ENCODE data around the gene SPATA17.

- TF ChIP-seq POLR2A (IDR thresholded peaks at IDR 0.05), result no peak
- TF ChIP-seq, protein P1, sequence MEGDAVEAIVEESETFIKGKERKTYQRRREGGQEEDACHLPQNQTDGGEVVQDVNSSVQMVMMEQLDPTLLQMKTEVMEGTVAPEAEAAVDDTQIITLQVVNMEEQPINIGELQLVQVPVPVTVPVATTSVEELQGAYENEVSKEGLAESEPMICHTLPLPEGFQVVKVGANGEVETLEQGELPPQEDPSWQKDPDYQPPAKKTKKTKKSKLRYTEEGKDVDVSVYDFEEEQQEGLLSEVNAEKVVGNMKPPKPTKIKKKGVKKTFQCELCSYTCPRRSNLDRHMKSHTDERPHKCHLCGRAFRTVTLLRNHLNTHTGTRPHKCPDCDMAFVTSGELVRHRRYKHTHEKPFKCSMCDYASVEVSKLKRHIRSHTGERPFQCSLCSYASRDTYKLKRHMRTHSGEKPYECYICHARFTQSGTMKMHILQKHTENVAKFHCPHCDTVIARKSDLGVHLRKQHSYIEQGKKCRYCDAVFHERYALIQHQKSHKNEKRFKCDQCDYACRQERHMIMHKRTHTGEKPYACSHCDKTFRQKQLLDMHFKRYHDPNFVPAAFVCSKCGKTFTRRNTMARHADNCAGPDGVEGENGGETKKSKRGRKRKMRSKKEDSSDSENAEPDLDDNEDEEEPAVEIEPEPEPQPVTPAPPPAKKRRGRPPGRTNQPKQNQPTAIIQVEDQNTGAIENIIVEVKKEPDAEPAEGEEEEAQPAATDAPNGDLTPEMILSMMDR (IDR thresholded peaks at IDR 0.05), result no peak
These were observed 288.7 kb downstream of the SPATA17 start for GRCh38 chr1:217919683-217920388.

Measured in adrenal gland (tissue), 5 donors.